GM12891 (cell line): ENCODE results near the gene COX19.

Experiments used
- PAX5 ChIP-seq: IDR thresholded peaks from 2 replicates; pipeline ENCODE4 v1.6.1; 2011; ENCODE audit warnings: low read length, moderate library complexity, mild to moderate bottlenecking; ENCODE audit not compliant: insufficient read depth, severe bottlenecking
- POLR2A ChIP-seq: IDR thresholded peaks from 2 replicates; pipeline ENCODE4 v1.6.1; 2011; ENCODE audit warnings: low read depth, low read length, control low read depth
- POLR2AphosphoS5 ChIP-seq: IDR thresholded peaks from 2 replicates; pipeline ENCODE4 v1.6.1; 2011; ENCODE audit warnings: low read depth, low read length, control low read depth
- TAF1 ChIP-seq: IDR thresholded peaks from 2 replicates; pipeline ENCODE4 v1.6.1; 2011; ENCODE audit warnings: low read depth, low read length, control low read depth

- TF ChIP-seq POLR2A (no peak), PAX5 (no peak), POLR2AphosphoS5 (no peak), TAF1 (no peak)
These were observed 539 bp upstream of the COX19 start for GRCh38 chr7:975702-976473.
